Neural cell (in vitro differentiated cells): Measurements from ENCODE around the gene APC. TPM values are rescaled to one million over a fixed set of nuclear protein-coding genes. Genes with fewer than 3 reads are reported as not detected.

ENCODE experiments used
- H2AFZ ChIP-seq: fragments of 200-600, 300-800 bp; sonication (generic), shearing (Covaris generic); 2 replicates; pipeline ENCODE4 v1.6.0; 2014; ENCODE audit warnings: low read depth, mild to moderate bottlenecking, antibody characterized with exemption, low read length, moderate library complexity
- H3F3A ChIP-seq: fragments of 200-600 bp; shearing (Covaris generic); 2 replicates; pipeline ENCODE4 v1.6.1; 2016; ENCODE audit warnings: mild to moderate bottlenecking, moderate library complexity, mixed read lengths, antibody characterized with exemption, low read length; ENCODE audit not compliant: insufficient read depth, poor library complexity, severe bottlenecking
- H3K27ac ChIP-seq: fragments of 200-600, 300-800 bp; sonication (generic), shearing (Covaris generic); 2 replicates; pipeline ENCODE4 v1.5.1; 2014; ENCODE audit warnings: mild to moderate bottlenecking, low read length, moderate library complexity
- H3K27me3 ChIP-seq: fragments of 300-800, 200-600 bp; sonication (generic), shearing (Covaris generic); 2 replicates; pipeline ENCODE4 v1.6.0; 2014; ENCODE audit warnings: mild to moderate bottlenecking, low read depth, low read length, moderate library complexity; ENCODE audit not compliant: insufficient read depth
- H3K36me3 ChIP-seq: fragments of 300-800, 200-600 bp; sonication (generic), shearing (Covaris generic); 2 replicates; pipeline ENCODE4 v1.5.1; 2014; ENCODE audit warnings: mild to moderate bottlenecking, antibody characterized with exemption, low read length, moderate library complexity; ENCODE audit not compliant: insufficient read depth
- H3K4me2 ChIP-seq: fragments of 300-800, 200-600 bp; sonication (generic), shearing (Covaris generic); 2 replicates; pipeline ENCODE4 v1.6.0; 2014; ENCODE audit warnings: mild to moderate bottlenecking, low read length
- H3K4me3 ChIP-seq: fragments of 300-800, 200-600 bp; sonication (generic), shearing (Covaris generic); 2 replicates; pipeline ENCODE4 v1.5.1; 2014; ENCODE audit warnings: mild to moderate bottlenecking, low read length, moderate library complexity
- H3K79me2 ChIP-seq: fragments of 200-600 bp; shearing (Covaris generic); replicated peaks from 2 replicates; pipeline ENCODE4 v1.6.0; 2014; ENCODE audit warnings: mild to moderate bottlenecking, low read length, moderate library complexity; ENCODE audit not compliant: insufficient read depth
- H3K9ac ChIP-seq: fragments of 300-800, 200-600 bp; sonication (generic), shearing (Covaris generic); 2 replicates; pipeline ENCODE4 v1.6.1; 2016; ENCODE audit warnings: mild to moderate bottlenecking, low read length, mixed read lengths
- H3K9me2 ChIP-seq: fragments of 200-600 bp; shearing (Covaris generic); 2 replicates; pipeline ENCODE4 v1.6.1; 2016; ENCODE audit warnings: mild to moderate bottlenecking, low read length, mixed read lengths; ENCODE audit not compliant: insufficient read depth
- H3K9me3 ChIP-seq: fragments of 200-600, 300-800 bp; sonication (generic), shearing (Covaris generic); 2 replicates; pipeline ENCODE4 v1.6.1; 2016; ENCODE audit warnings: mild to moderate bottlenecking, mixed run types, low read length, moderate library complexity, mixed read lengths
- H4K20me1 ChIP-seq: fragments of 200-600 bp; shearing (Covaris generic); 2 replicates; pipeline ENCODE4 v1.6.1; 2016; ENCODE audit warnings: mild to moderate bottlenecking, mixed run types; ENCODE audit not compliant: insufficient read depth
- EP300 ChIP-seq: fragments of 450-650 bp; conservative IDR thresholded peaks from 2 replicates; pipeline ENCODE4 v1.6.1; 2014; ENCODE audit warnings: antibody characterized with exemption, mild to moderate bottlenecking, moderate library complexity; ENCODE audit not compliant: poor library complexity, severe bottlenecking
- EZH2 ChIP-seq: fragments of 200-600, 300-800 bp; shearing (Covaris generic), sonication (generic); IDR thresholded peaks from 2 replicates; pipeline ENCODE4 v1.6.1; 2014; ENCODE audit warnings: antibody characterized with exemption, low read length, borderline replicate concordance, mild to moderate bottlenecking; ENCODE audit not compliant: insufficient read depth, poor library complexity, severe bottlenecking
- MXI1 ChIP-seq: fragments of 450-650 bp; conservative IDR thresholded peaks from 2 replicates; pipeline ENCODE4 v1.6.1; 2014; ENCODE audit warnings: antibody characterized with exemption, mild to moderate bottlenecking; ENCODE audit not compliant: poor library complexity, severe bottlenecking
- POLR2AphosphoS5 ChIP-seq: IDR thresholded peaks from 2 replicates; pipeline ENCODE4 v1.6.1; 2012
- RAD21 ChIP-seq: fragments of 450-650 bp; conservative IDR thresholded peaks from 2 replicates; pipeline ENCODE4 v1.6.1; 2014; ENCODE audit warnings: antibody characterized with exemption, mild to moderate bottlenecking, moderate library complexity
- SMC3 ChIP-seq: fragments of 450-650 bp; conservative IDR thresholded peaks from 2 replicates; pipeline ENCODE4 v1.6.1; 2014; ENCODE audit warnings: antibody characterized with exemption, mild to moderate bottlenecking, moderate library complexity; ENCODE audit not compliant: poor library complexity
- TAF1 ChIP-seq: IDR thresholded peaks from 2 replicates; pipeline ENCODE4 v1.6.1; 2012; ENCODE audit warnings: low read depth
- polyA plus RNA-seq: library from polyadenylated mRNA; depleted of rRNA; stranded (reverse); fragments of >200 nt; gene quantifications from 2 replicates; pipeline ENCODE4 v1.2.3, GENCODE V29; 2014
- TF ChIP-seq, protein P1 (sequence below): fragments of 450-650 bp; IDR thresholded peaks from 2 replicates; pipeline ENCODE4 v1.5.1; 2014; ENCODE audit warnings: antibody characterized with exemption, mild to moderate bottlenecking, moderate library complexity; ENCODE audit not compliant: poor library complexity, severe bottlenecking
- TF ChIP-seq, protein P2 (sequence below): IDR thresholded peaks from 2 replicates; pipeline ENCODE4 v1.6.1; 2012; ENCODE audit warnings: borderline replicate concordance

APC gene
- polyA plus RNA-seq, 1 donor from 2014 or later, result 40.6 TPM

- no peak overlapping the region for H3K9ac ChIP-seq
Observed at GRCh38 chr5:112690605-112691338, 46.9 kb upstream of the APC start.

GRCh38 chr5:112691339-112691680 is 46.4 kb upstream of the APC start:
- H3K9ac ChIP-seq, result no peak overlapping the region
- no peak overlapping the region for H3K27ac ChIP-seq
- H3F3A ChIP-seq, result no peaks in the 10 kb centered on the region
- no peaks in the 10 kb centered on the region for H3K79me2 ChIP-seq
- no peak for TF ChIP-seq TAF1
- no peaks in the 10 kb centered on the region for H3K36me3 ChIP-seq
- no peak overlapping the region for H2AFZ ChIP-seq
- H3K27me3 ChIP-seq, result no peaks in the 10 kb centered on the region
- no peaks in the 10 kb centered on the region for H3K9me2 ChIP-seq
- H4K20me1 ChIP-seq, result no peaks in the 10 kb centered on the region
- H3K4me3 ChIP-seq, result no peak overlapping the region
- H3K4me2 ChIP-seq, result no peak overlapping the region
- H3K9me3 ChIP-seq, result no peaks in the 10 kb centered on the region

More at GRCh38 chr5:112690605-112691338, 46.9 kb upstream of the APC start:
- no peak overlapping the region for H3K27ac ChIP-seq
- TF ChIP-seq EZH2 (no peak), EP300 (no peak), RAD21 (no peak), POLR2AphosphoS5 (no peak), TAF1 (no peak), MXI1 (no peak), SMC3 (no peak)
- TF ChIP-seq, protein P1, sequence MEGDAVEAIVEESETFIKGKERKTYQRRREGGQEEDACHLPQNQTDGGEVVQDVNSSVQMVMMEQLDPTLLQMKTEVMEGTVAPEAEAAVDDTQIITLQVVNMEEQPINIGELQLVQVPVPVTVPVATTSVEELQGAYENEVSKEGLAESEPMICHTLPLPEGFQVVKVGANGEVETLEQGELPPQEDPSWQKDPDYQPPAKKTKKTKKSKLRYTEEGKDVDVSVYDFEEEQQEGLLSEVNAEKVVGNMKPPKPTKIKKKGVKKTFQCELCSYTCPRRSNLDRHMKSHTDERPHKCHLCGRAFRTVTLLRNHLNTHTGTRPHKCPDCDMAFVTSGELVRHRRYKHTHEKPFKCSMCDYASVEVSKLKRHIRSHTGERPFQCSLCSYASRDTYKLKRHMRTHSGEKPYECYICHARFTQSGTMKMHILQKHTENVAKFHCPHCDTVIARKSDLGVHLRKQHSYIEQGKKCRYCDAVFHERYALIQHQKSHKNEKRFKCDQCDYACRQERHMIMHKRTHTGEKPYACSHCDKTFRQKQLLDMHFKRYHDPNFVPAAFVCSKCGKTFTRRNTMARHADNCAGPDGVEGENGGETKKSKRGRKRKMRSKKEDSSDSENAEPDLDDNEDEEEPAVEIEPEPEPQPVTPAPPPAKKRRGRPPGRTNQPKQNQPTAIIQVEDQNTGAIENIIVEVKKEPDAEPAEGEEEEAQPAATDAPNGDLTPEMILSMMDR, result no peak
- TF ChIP-seq, protein P2, sequence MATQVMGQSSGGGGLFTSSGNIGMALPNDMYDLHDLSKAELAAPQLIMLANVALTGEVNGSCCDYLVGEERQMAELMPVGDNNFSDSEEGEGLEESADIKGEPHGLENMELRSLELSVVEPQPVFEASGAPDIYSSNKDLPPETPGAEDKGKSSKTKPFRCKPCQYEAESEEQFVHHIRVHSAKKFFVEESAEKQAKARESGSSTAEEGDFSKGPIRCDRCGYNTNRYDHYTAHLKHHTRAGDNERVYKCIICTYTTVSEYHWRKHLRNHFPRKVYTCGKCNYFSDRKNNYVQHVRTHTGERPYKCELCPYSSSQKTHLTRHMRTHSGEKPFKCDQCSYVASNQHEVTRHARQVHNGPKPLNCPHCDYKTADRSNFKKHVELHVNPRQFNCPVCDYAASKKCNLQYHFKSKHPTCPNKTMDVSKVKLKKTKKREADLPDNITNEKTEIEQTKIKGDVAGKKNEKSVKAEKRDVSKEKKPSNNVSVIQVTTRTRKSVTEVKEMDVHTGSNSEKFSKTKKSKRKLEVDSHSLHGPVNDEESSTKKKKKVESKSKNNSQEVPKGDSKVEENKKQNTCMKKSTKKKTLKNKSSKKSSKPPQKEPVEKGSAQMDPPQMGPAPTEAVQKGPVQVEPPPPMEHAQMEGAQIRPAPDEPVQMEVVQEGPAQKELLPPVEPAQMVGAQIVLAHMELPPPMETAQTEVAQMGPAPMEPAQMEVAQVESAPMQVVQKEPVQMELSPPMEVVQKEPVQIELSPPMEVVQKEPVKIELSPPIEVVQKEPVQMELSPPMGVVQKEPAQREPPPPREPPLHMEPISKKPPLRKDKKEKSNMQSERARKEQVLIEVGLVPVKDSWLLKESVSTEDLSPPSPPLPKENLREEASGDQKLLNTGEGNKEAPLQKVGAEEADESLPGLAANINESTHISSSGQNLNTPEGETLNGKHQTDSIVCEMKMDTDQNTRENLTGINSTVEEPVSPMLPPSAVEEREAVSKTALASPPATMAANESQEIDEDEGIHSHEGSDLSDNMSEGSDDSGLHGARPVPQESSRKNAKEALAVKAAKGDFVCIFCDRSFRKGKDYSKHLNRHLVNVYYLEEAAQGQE, result no peak
- H3K27me3 ChIP-seq, result no peaks in the 10 kb centered on the region
- H4K20me1 ChIP-seq, result no peaks in the 10 kb centered on the region
- no peak overlapping the region for H3K4me2 ChIP-seq
- no peaks in the 10 kb centered on the region for H3F3A ChIP-seq
- no peak overlapping the region for H3K4me3 ChIP-seq
- H3K9me3 ChIP-seq, result no peaks in the 10 kb centered on the region
- H3K79me2 ChIP-seq, result no peaks in the 10 kb centered on the region
- no peaks in the 10 kb centered on the region for H3K36me3 ChIP-seq
- no peaks in the 10 kb centered on the region for H3K9me2 ChIP-seq
- H2AFZ ChIP-seq, result no peak overlapping the region
